HG02678 (cell line): ENCODE measurements around the gene LPAR3.

Source experiments
- ATAC-seq: cut with Tn5 transposase; IDR thresholded peaks from one replicate; pipeline ENCODE4 v1.9.1; 2021; ENCODE audit warnings: mild to moderate bottlenecking, moderate library complexity; ENCODE audit not compliant: unreplicated experiment

The LPAR3 gene

DNA sequence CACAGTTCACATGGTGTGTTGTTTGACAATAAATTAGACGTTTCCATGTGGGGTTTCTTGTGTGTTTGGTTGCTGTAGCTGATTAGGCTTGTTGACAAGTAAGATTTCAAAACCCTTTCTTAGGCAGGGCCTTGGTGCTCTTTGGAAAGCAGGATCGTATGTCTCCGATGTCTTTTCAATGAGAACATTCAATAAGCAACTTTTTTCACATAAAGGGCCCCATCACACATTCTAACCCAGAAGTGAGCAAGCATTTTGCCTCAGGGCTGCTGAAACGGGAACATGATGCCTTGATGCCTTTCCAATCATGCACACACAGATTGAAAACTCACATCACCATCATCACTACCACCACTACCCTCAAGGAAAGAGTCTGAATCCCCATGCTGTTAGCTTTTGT lies 33.1 kb downstream of the LPAR3 start:
- ATAC-seq = no peak

DNA sequence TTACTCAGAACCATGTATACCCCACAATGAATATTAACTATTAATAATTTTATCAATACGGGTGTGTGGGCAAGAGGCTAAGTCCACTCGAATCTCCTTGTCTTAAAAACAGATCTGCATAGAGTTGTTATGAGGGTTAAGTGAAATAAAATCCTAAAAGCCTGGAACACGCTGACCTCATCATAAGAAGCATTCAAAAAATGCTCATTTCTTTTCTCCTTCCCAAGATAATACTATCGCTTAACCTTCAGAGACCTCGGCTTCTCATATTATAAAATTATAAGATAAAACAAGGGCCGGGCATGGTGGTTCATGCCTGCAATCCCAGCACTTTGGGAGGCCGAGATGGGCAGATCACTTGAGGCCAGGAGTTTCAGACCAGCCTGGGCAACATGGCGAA lies 35.1 kb downstream of the LPAR3 start:
- no peak for ATAC-seq

DNA sequence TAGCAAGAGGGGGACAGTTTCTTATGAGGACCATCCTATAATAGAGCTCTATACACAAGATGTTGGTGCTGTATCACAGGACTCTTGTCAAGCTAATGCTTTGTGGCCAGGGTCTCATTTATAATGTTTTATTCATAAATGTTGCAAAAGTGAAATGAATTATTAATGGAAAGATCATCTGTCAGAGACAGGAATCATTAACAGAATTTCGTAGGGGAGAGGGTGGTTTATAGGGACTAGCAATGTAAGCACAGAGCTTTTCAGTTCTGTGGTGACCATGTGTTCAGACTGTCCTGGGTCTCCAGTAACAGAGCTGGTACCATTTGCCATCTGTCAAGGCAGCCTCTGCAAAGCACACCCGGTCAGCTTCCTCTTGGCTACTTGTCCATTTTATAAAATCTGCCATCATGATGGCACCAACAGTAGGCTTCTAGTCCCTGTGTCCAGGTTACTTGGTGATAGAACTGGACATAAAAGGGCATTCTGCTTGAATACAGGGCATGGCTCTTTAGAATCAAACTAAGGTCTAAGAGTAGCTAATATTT lies 36.2 kb downstream of the LPAR3 start:
- ATAC-seq = no peak

DNA sequence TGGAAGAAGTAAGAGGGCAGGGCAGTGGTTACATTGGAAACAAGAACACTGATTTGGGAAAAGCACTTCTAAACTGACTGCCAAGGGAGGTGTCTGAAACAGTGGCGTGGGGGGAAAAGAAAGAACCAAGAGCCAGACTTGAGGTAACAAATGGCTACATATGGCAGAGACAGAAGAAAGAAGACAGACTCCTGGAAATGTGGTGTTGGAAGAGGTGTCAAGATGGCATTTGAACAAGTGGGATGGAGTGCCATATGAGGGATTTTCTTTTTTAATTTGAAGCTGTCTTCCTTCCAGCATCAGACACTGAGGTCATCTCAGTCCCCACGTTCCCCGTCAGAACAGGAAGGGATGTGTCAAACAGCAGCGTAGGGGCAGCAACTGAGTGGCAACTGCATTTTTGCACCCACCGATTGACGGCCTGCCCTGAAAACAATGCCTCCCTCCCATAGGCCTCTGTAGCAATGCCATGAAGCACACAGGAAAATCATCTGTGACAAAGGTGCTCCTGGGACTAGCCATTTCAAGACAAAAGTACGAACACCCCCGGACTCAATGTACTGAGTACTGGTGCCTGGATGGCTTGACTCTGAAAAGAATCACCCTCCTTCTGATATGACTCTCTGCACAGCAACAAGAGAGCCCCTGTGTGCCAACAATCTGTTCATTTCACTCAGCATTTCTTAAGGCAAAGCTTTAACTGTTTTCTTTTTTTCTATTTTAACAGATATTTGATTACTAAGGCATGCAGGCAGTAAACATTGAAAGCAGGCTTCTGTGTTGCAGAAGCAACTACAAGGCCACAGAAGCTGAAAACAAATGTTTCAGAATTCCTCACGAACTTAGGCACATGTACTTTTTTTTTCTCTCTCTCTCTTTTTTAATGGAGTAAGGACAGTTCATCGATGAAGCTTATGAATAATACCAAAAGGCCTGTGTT lies 37.0 kb downstream of the LPAR3 start:
- ATAC-seq = no peak

DNA sequence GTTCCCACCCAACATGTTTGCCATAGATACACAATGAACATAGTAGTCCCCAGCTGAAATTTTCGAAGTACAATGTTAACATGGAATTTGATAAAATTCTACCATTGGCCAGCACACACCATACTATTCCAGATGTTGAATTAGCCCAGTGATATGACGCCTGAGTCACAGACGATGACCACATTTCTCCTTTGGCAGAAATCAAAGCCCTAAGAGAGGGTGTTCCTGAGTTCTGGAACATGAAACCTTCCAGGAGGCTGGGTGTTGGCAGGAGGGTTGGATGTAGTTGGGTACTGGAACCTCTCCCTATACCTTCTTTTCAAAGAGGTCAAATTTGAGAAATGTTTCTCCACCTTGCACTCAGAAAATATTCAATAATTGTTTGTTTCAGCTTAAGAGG lies 37.8 kb downstream of the LPAR3 start:
- no peak for ATAC-seq

DNA sequence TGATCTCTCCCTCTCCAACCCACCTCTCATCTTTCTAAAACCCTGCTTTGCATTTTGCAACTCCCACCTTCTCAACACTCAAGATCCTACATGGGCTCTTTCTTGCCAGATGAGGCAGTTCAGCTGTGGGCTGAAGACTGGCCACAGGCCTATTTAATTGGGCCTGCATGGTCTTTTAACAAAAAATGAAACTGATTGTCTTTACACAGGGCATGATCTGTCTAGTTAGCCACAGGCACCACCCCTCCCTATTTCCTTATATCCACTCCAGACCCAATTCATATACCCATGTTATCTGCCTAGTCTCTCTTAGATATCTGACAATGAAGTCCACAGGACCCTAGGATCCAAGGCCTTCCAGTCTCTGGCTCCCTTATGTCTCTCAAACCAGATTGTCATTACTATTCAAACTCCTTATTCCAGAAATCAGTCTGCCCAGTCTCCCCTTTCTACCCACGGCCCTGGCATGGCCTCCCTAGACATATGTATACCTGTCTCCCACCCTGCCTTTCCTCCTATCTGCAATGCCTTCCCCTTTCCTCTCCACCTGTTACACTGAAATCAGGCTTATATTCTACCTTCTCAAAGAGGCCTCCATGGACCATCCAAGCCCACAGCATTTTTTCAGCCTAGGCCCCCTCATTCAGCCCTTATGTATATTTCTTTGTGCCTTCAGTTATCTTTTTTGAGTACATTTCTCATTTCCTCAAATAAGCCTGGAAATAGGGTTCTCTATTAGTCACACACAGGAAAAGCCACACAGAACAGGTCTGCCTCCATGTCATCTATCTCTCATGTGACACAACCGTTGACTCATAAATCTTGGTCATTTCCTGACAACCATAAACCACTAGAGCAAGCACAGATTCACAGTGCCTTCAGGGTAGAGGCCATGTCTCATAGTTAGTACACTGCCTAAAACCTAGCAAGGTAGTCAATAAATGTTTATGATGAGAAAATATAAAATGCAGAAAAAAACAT lies 39.0 kb downstream of the LPAR3 start:
- ATAC-seq = peak; percentile 96

DNA sequence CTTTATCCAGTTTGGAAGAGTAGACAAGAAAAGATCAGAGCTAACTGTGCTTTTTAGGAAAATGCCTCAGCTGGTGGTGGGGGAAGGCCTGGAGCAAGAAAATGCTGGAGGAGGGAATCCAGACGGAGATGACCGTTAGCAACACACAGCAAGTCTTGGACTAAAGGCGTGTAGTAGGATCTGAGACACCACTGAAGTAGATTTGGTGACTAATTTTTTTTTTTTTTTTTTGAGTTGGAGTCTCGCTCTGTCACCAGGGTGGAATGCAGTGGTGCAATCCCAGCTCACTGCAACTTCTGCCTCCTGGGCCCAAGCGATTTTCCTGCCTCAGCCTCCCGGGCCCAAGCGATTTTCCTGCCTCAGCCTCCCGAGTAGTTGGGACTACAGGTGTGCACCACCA lies 41.2 kb downstream of the LPAR3 start:
- no peak for ATAC-seq

DNA sequence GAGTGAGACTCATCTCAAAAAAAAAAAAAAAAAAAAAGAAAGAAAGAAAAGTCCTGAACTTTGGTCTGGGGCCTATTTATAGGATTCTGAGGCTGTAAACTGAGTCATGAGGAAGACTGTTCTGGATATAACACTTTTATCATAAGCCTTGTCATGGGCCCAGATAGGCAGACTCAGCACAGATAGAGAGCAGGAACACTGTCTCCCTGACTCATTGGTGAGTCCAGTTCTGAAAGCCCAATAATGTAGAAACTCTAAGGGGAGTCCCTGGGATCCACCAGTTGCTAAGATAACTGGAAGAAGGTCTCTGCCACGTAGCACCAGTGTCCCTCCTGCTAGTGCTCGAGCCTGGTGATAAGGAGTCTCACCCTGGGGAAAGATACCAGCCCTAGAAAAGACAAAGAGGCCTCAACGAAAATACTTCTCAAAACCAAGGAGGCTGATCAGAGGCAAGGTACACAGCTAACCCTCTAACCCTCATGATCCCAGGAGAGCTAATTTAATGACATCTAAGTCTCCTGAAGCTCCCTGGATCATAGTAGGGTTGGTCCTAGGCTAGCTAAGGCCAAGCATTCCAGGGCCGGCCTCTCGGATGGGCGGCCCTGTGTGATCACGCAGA lies 43.5 kb downstream of the LPAR3 start:
- ATAC-seq = no peak

DNA sequence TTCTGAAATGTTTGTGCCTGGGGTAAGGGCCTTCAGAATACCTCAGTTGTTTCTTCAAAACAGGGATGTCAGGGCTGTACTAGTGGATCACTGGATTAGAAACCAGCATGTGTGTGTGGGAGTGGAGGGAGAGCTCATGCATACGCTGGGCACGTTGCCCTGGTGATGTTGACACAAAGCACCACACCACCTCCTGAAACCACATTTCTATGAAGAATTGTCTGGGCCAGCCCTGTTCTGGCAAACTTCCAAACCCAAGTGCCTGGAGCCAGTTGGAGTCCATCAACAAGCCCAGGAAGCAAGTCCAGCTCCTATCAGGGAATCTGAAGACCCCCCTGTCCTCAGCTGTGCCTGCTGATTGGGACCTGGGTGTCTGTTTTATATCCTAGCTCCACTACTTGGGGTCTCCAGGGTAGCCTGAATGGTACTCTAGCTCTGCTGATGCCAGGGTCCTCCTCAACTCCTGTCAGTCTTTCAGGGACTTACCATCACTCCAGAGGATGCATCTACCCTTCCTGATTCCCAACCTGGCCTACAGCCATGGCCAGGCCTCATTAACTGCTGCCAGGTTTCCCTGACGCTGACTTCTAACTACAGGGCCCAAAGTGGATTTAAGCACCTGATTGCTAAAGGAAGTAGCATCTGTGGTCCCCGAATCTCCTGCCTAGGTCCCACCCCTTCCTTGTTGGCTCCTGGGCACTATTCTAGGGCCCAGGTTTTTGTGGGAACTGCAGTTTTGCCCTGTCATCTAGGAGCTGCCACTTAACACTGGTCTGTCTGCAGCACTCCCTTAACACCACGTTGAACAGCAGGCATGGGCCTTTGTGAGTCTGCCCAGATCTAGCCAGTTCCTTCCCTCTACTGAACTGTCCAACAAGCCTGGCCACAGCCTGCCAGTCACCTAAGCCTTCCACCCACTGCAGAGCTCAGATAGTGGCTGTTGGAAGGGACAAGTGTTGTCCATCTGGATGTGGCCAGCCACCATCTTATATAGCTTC lies 45.5 kb downstream of the LPAR3 start:
- peak; percentile 63 for ATAC-seq

DNA sequence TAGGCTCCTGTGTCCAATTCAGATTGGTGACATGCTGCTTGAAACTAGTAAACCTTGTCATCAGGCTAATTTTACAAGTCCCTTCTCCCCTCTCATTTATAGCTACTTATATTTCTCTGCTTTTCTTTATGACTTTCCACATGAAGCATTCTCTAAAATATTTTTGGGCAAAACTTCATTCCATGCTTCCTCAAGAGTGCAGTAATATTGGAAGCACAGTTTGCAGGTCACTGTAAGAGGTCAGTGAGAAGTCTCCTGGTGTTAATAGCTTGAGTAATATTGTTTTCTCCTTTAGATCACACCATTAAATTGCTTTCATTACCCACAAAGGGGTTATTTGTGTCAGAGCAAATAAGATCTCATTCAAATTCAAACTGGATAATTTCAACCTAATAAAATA lies 46.6 kb downstream of the LPAR3 start:
- ATAC-seq = no peak

DNA sequence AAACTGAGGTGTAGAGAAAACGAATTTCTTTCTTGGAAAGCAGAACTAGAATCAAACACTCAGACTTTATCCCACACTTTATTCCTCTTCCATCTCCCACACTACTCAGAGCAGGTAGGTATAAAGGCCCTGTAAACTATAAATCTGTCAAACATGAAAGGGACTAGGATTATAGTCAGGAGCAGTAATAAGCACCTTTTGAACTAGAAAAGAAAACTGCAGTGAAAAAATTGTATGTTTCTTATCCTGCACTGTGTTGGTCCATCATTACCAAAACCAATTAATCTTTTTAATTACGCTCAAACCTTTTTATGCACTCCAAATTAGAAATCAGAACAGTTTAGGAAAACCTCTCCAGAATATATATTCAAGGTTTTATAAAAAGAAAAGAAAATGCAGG lies 47.6 kb downstream of the LPAR3 start:
- no peak for ATAC-seq

DNA sequence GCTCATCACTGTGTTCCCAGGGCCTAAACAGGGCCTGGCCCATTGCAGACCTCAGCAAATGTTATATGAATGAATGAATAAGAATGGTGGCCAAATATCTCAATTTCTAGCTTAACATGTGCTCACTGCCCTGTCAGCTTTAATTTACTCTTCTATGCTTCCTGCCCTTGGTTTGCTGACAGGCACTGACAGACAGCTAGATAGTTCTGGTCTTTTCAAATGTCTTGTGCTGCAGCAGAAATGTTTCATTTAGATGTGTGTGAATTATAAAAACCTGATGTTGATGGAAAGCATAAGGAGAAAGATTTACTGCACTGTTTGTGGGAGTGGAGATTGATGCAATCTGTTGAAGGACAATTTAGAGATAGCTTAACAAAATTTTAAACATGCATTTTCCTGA lies 48.9 kb downstream of the LPAR3 start:
- no peak for ATAC-seq

DNA sequence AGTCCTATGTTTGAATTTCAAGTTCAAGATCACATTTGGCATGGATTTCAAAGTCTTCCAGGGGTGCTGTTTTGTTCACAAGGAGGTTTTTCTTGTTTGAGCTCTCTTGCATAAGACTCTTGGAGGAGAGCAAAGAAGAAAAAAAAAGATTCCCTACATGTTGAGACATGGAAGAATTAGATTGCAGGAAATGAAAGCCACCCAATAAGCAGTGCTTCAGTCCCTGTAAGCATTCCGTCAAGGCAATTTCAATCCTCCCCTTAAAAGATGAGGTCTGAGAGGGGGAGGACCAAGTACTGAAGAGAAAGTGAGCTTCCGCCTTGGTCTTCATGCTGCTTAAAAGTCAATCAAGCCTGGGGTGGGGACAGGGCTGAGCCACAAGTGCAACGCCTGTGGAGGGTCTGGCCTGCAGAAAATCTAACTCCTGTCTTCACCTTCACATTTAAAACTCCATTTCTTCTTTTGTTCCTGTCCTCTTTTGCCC lies 50.2 kb downstream of the LPAR3 start:
- no peak for ATAC-seq

DNA sequence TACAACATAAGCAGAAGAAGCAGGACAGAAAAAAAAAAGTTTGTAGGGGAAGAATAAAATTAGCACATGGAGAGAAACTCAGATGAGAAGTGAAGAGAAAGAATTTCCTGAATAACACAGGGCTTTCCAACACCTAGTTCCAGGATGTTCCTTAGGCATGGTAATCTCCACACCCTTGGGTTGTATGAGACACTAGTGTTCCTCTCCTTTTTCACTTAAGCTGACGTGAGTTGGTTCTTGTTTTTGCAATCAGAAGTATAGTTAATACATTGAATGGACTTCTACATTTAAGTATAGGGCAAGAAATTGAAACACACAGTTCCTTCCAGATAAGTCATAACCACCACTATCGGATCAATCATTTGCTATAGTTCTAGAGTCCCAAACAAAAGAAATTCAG lies 51.0 kb downstream of the LPAR3 start:
- ATAC-seq = no peak

DNA sequence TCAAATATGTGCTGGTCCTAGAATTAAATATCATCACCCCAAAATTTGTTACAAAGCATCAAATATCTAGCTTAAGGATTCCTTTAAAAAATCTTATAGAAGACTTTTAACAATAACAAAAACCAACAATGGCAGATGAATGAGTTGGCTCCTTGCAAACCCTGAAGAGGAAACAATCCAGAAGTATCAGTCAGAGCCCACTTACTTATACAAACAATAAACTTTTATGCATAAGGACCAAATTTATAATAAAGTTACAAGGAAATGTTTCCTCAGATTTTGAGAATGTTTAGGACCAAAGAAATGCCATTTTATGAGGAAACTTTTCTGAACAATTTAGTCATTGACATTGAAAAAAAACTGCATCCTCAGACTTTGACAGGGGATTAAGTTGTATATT lies 52.7 kb downstream of the LPAR3 start:
- no peak for ATAC-seq

DNA sequence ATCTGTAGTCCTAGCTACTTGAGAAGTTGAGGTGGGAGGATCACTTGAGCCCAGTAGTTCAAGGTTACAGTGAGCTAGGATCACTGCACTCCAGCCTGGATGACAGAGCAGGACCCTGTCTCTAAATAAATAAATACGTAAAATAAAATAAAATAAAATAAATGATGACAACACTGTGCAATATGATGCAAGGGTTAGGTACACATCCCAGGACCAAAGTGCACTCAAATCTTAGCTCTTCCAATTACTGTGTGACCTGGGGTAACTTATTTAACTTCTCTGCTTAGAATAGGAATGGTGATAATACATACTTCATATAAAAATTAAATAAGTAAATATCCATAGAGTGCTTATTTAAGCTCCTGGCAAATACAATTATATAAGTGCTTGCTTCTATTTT lies 53.5 kb downstream of the LPAR3 start:
- no peak for ATAC-seq

DNA sequence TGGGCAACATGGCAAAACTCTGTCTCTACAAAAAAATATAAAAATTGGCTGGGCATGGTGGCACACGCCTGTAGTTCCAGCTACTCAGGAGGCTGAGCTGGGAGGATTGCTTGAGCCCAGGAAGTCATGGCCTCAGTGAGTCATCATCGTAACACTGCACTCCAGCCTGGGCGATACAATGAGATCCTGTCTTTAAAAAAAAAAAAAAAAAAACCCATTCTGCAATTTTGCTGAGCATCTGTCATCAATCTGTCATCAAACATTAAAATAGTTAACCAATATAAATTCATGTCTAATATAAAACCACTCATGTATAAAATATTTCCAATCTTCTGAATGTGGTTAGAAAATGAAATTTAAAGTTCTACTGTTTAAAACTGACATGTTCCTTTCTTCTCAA lies 56.9 kb downstream of the LPAR3 start:
- ATAC-seq = no peak

DNA sequence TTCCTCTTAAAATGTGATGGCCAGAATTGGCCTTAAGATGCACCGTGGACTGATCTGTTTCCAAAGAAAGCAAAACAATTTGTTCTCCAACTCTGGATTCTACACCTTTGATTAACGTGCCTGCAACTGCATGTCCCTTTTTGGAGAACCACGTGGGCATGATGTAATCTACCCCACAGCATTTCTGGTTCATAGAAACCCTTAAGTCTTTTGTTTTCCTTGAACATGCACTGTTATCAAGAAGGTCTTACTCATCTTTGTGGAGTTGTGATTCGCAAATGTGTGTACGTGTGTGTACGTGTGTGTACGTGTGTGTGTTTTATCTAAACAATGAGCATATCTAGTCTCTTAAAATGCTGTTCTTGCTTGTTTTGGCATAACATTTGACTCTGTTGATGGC lies 57.8 kb downstream of the LPAR3 start:
- ATAC-seq = no peak

DNA sequence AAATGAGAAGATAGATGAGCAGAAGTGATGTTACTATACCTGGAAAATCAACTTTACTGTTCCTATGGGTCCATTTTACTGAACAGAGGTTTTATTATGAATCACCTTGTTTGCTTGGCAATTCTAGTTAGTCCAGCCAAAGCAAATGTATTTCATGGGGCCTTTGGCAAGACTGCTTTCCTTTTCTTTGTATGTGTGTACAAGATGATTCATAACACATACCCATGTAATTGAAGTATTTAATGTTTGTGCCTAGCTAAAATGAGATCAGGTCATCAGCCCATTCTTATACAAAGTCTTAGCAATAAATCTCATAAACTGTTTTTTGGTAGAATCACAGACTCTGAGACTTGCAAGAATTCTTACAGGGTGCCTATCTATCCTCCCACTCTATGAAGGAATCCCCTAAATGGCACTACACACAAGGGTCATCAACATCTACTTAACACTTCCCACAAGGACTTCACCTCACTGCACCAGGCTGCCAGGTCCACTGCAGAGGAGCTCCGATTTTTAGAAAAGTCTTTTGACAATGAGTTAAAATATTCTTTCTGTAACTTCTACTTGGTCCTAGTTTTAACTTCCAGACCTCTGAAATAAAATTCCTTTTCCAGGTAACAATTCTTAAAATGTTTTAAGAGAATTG lies 58.5 kb downstream of the LPAR3 start:
- no peak for ATAC-seq
